Measurements from ENCODE around the gene FAM83F.
A peak's percentile ranks its signal among the peaks of the same experiment; 100 is the strongest.

- TF ChIP-seq, protein P1, sequence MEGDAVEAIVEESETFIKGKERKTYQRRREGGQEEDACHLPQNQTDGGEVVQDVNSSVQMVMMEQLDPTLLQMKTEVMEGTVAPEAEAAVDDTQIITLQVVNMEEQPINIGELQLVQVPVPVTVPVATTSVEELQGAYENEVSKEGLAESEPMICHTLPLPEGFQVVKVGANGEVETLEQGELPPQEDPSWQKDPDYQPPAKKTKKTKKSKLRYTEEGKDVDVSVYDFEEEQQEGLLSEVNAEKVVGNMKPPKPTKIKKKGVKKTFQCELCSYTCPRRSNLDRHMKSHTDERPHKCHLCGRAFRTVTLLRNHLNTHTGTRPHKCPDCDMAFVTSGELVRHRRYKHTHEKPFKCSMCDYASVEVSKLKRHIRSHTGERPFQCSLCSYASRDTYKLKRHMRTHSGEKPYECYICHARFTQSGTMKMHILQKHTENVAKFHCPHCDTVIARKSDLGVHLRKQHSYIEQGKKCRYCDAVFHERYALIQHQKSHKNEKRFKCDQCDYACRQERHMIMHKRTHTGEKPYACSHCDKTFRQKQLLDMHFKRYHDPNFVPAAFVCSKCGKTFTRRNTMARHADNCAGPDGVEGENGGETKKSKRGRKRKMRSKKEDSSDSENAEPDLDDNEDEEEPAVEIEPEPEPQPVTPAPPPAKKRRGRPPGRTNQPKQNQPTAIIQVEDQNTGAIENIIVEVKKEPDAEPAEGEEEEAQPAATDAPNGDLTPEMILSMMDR (IDR thresholded peaks at IDR 0.05): peak; percentile 40 to 83 (median 70)
- no peak for TF ChIP-seq POLR2A (IDR thresholded peaks at IDR 0.05)
Observed at GRCh38 chr22:40036591-40037225, 42.0 kb downstream of the FAM83F start.
